Mesodermal cell (in vitro differentiated cells): ENCODE measurements around the gene MAU2.
"Not testable (repeated sequence)": the region's sequence is repeated elsewhere in the genome, so short reads cannot be mapped to it uniquely, and the experiment has no call there.

Experiments used
- H3K27ac ChIP-seq: 2 replicates; pipeline ENCODE4 v1.7.0; 2013; ENCODE audit warnings: mild to moderate bottlenecking, low read depth, low read length, moderate library complexity; ENCODE audit not compliant: severe bottlenecking
- H3K36me3 ChIP-seq: 2 replicates; pipeline ENCODE4 v1.7.1; 2013; ENCODE audit warnings: mild to moderate bottlenecking, low read length, moderate library complexity; ENCODE audit not compliant: control insufficient read depth, insufficient read depth
- H3K4me1 ChIP-seq: one replicate; pipeline ENCODE4 v1.7.1; 2013; ENCODE audit warnings: mild to moderate bottlenecking, low read length; ENCODE audit not compliant: insufficient read depth, control insufficient read depth, poor library complexity, severe bottlenecking
- H3K4me3 ChIP-seq: 2 replicates; pipeline ENCODE4 v1.7.0; 2013; ENCODE audit warnings: low read length, control low read depth, mild to moderate bottlenecking; ENCODE audit not compliant: insufficient read depth, poor library complexity, severe bottlenecking; ENCODE audit errors: extremely low read depth
- H3K9me3 ChIP-seq: 2 replicates; pipeline ENCODE4 v1.7.1; 2013; ENCODE audit warnings: mild to moderate bottlenecking, low read length, moderate library complexity; ENCODE audit not compliant: control insufficient read depth
- WGBS, 2 experiments: methylation state at CpG; one replicate each; pipeline ENCODE4 v1.1.5; 2013; ENCODE audit warnings: missing lambda C conversion rate in 2 of 2; ENCODE audit not compliant: insufficient coverage in 2 of 2; 5-methylcytosine and 5-hydroxymethylcytosine counted together

The MAU2 gene

DNA sequence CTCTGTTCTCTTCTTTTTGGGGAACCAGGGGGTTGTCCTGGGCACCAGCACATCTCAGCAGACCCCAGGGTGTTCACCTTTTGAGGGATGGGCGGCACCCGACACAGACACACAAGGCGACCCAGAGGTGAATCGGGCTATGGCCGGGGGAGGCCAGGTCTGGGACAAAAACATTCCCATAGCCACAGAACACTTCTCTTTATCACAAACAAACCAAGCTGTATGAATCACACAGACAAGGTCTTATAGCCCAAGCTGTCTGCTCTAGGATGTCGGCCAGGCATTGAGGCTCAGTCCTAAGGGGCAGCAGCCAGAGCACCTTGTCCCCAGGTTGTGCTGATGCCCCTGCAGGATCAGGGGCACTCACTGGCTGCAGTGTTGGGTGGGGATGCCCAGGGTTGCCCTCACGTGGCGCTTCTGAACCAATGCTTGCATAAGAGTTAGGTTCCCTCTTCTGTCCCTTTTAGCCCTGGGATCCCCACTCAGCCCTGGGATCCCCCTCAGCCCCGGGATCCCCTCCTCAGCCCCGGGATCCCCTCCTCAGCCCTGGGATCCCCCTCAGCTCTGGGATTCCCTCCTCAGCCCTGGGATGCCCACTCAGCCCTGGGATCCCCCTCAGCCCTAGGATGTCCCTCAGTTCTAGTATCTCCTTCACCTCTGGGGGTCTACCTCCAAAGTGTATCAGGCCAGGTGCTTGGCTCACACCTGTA, 26.9 kb downstream of the MAU2 start:
- WGBS, 2 experiments = 97 to 98% methylated on average over 4 to 6 of the region's 10 CpGs
- no peaks in the 10 kb centered on the region for H3K4me1 ChIP-seq
- no peak overlapping the region for H3K4me3 ChIP-seq
- H3K9me3 ChIP-seq = no peaks in the 10 kb centered on the region
- peaks cover 86% of the 10 kb centered on the region for H3K36me3 ChIP-seq
- H3K27ac ChIP-seq = no peak overlapping the region

DNA sequence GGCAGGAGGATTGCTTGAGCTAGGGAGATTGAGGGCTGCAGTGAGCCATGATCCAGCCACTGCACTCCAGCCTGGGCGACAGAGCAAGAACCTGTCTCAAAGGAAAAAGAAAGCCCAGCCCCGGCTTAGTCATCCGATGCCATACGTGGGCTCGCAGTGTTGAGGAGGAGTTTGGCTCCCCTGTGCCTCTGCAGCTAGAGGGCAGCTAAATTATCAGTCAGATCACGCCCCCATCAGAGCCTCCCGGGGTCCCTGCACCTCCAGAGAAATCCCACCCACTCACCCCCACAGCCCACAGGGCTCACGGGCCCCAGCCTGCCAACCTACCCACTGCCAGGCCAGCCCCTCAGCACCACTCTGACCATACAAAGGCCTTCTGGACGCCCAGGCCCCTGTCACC, 27.6 kb downstream of the MAU2 start:
- H3K4me3 ChIP-seq = no peak overlapping the region
- H3K36me3 ChIP-seq = peaks cover 86% of the 10 kb centered on the region
- no peaks in the 10 kb centered on the region for H3K9me3 ChIP-seq
- no peak overlapping the region for H3K27ac ChIP-seq
- WGBS, 2 experiments = 97 to 98% methylated on average over 6 to 7 of the region's 9 CpGs
- no peaks in the 10 kb centered on the region for H3K4me1 ChIP-seq

DNA sequence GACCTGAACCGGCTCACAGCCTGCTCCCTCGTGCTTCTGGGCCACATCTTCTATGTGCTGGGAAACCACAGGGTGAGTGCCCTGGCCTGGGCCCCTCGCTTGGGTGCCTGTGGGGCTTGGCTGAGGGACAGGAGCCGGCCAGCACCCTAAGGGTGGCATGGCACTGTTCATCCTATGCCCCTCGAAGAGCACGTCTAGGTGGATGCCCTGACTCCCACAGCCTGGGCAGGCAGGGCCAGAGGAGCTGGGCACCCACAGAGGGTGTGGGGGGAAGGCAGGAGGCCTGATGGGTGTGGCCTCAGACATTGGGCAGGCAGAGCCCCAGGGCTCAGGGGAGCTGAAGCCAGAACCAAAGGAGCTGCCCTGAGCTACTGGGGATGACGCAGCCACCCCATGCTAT, 28.7 kb downstream of the MAU2 start:
- 95 to 97% methylated on average over 6 to 7 of the region's 7 CpGs for WGBS, 2 experiments
- no peak overlapping the region for H3K4me3 ChIP-seq
- H3K9me3 ChIP-seq = no peaks in the 10 kb centered on the region
- H3K36me3 ChIP-seq = peaks cover 87% of the 10 kb centered on the region
- no peaks in the 10 kb centered on the region for H3K4me1 ChIP-seq
- H3K27ac ChIP-seq = no peak overlapping the region

DNA sequence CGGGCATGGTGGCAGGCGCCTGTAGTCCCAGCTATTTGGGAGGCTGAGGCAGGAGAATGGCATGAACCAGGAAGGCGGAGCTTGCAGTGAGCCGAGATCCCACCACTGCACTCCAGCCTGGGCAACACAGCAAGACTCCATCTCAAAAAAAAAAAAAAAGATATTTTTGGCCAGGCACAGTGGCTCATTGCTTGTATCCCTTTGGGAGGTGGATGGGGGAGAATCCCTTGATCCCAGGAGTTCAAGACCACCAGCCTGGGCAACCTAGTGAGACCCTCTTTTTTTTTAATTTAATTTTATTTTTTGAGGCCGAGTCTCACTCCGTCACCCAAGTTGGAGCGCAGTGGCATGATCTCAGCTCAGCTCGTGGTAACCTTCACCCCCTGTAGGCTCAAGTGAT, 30.1 kb downstream of the MAU2 start:
- not testable (repeated sequence) for H3K4me3 ChIP-seq, H3K27ac ChIP-seq, H3K4me1 ChIP-seq, H3K9me3 ChIP-seq
- 87 to 100% methylated on average over 4 to 7 of the region's 8 CpGs for WGBS, 2 experiments
- peaks cover 87% of the 10 kb centered on the region for H3K36me3 ChIP-seq

DNA sequence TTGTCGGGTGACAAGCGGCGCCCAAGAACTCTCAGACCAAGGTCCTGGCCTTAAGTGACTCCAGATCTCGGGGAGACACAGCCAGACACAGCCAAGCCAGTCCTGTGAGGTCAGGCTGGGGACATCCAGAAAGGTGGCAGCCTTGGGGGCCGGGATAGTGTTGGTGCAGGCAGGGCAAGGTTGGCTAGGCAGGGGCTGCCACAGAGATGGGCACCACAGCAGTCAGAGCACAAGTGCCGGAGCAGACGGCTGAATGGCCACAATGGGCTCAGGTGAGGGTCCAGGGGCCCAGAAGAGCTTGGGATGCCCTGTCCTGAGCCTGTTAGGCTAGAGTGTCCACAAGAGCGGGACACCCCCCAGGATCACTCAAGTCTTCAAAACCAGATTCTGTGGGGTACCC, 32.2 kb downstream of the MAU2 start:
- no peaks in the 10 kb centered on the region for H3K4me1 ChIP-seq
- no peaks in the 10 kb centered on the region for H3K9me3 ChIP-seq
- no peak overlapping the region for H3K4me3 ChIP-seq
- WGBS, 2 experiments = 97 to 98% methylated on average over 8 of the region's 8 CpGs
- peaks cover 89% of the 10 kb centered on the region for H3K36me3 ChIP-seq
- no peak overlapping the region for H3K27ac ChIP-seq

DNA sequence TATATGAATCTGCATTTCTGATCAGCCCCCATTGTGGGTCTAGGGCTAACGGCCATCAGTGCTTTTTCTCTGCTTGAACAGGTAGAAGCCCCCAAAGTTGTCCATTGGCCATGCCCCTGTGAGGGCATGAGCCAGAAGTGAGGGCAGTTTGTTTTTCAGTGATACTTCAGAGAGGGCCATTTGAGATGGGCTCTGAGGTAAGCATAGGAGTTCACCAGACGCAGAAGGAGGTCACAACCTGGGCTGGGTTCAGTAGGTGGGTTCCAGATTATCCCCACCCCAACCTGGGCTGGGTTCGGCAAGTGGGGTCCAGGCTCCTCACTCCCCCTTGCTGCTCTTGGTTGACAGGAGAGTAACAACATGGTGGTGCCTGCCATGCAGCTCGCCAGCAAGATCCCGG, 33.4 kb downstream of the MAU2 start:
- Histone ChIP-seq H3K36me3 (peaks cover 78% of the 10 kb centered on the region), H3K4me3 (no peak overlapping the region), H3K9me3 (no peaks in the 10 kb centered on the region), H3K27ac (no peak overlapping the region), H3K4me1 (no peaks in the 10 kb centered on the region)
- 94 to 95% methylated on average over 3 to 4 of the region's 5 CpGs for WGBS, 2 experiments

DNA sequence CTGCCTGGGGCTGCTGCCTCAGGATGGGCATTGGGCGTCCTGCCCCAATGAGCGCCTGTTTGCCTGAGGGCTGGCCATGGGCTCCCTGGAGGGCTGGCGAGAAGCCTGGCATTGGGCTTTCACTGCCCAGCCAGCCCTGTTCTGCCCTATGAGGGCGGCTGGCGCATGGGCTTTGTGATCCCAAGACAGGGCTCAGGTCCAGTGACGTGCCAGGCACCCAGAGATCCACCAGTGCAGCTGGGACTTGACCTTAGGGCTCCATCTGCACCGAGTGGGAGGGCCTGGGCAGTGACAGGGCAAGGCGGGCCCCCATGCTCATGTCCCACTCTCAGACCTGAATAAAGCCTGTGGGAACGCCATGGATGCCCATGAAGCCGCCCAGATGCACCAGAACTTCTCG, 34.3 kb downstream of the MAU2 start:
- WGBS, 2 experiments = 96 to 97% methylated on average over 6 to 11 of the region's 11 CpGs
- no peak overlapping the region for H3K27ac ChIP-seq
- no peak overlapping the region for H3K4me3 ChIP-seq
- peaks cover 68% of the 10 kb centered on the region for H3K36me3 ChIP-seq
- no peaks in the 10 kb centered on the region for H3K9me3 ChIP-seq
- no peaks in the 10 kb centered on the region for H3K4me1 ChIP-seq

DNA sequence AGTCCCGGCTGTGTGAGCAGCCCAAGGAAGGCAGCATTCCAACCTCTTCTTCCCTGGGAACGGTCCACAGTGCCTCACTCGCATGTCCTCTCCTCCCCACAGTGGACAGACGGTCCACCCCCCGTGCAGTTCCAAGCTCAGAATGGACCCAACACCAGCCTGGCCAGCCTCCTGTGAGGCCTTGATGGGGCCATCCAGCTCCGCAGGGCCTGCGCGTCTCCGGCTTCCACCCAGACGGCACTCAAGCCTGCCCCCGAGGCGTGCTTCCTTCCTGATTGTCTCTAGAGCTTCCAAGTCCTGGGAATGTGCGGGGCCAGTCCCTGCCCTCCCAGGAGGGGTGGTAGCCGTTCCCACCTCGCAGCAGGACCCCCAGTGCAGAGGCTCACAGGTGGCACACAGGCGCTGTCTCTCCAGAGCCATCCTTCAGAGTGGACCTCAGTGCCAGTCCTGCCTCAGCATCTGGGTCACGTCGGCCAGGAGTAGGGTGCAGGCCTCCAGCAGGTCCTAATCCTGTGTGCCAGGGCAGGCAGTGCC, 35.0 kb downstream of the MAU2 start:
- no peaks in the 10 kb centered on the region for H3K4me1 ChIP-seq
- H3K36me3 ChIP-seq = peaks cover 66% of the 10 kb centered on the region
- H3K27ac ChIP-seq = no peak overlapping the region
- no peaks in the 10 kb centered on the region for H3K9me3 ChIP-seq
- no peak overlapping the region for H3K4me3 ChIP-seq
- 94 to 97% methylated on average over 18 of the region's 18 CpGs for WGBS, 2 experiments

DNA sequence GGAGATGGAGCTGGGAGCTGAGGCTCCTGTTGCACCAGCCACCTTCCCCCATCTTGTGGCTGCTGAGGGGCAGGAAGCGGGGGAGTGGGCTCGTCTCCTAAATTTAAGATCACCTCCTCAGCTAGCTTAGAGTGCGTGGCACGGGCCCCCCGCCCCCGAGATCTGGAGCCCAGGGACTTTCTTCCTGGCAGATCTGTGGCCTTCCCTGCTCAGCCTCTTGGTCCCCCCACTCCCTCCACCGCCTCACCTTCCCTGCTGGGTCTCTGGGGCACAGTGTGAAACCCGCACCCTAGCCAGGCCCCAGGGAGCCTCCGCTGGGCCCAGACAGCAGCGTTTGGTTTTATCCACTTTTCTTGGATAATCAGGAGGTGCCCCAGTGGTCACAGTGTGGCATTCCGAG, 35.9 kb downstream of the MAU2 start:
- WGBS, 2 experiments = 92 to 100% methylated on average over 7 to 8 of the region's 11 CpGs
- no peaks in the 10 kb centered on the region for H3K9me3 ChIP-seq
- H3K4me1 ChIP-seq = no peaks in the 10 kb centered on the region
- H3K4me3 ChIP-seq = no peak overlapping the region
- H3K36me3 ChIP-seq = peaks cover 62% of the 10 kb centered on the region
- no peak overlapping the region for H3K27ac ChIP-seq

DNA sequence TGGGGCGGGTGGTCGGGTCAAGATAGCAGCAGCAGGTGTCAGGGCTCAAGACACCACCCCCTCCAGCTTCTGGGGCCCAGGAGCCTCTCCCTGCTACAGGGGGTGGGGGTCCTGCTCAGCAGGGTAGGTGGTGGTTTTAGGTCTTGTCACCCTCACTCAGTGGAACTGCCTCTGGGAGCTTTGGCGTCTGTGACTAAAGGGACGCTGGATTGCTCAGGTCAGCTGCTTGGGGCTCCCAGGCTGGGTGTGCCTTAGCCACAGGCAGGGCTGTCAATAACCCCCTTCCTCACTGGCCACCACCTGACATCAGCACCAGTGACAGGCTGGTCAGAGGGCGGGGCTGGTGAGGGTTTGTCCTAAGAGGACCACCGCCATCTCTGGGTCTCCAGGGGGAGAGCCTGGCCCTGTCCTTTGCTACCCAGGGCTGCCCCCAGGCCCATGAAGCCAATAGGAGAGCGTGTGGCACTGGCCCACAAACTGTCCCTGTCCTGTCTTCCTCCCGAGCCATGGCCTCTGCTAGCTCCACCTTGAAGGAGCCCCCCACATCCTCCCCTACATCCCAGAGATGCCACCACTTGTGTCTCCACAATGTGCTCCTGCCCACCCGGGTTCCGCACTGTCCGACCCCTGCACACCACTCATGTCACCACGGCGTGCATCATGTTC, 36.4 kb downstream of the MAU2 start:
- H3K27ac ChIP-seq = no peak overlapping the region
- no peaks in the 10 kb centered on the region for H3K4me1 ChIP-seq
- H3K4me3 ChIP-seq = no peak overlapping the region
- 91 to 95% methylated on average over 4 to 13 of the region's 13 CpGs for WGBS, 2 experiments
- peaks cover 57% of the 10 kb centered on the region for H3K36me3 ChIP-seq
- no peaks in the 10 kb centered on the region for H3K9me3 ChIP-seq

DNA sequence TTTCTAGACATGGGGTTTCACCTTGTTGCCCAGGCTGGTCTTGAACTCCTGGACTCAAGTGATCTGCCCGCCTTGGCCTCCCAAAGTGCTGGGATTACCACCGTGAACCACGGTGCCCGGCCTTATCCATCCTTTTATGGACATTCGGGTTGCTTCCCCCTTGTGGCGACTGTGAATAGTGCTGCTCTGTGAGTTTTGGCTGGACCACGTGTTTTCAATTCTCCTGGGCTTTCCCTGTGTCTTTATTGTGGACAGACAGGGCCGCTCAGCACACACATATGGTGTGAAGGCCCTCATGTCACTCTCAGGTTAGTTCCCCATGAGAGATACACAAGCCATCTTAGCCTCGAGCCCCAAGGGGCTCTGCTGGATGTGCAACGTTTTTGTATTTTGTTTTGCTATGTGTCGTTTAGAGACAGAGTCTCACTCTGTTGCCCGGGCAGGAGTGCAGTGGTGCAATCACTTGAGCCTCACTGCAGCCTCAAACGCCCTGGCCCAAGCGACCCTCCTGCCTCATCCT, 40.5 kb downstream of the MAU2 start:
- Histone ChIP-seq H3K27ac (no peak overlapping the region), H3K9me3 (no peaks in the 10 kb centered on the region), H3K4me1 (no peaks in the 10 kb centered on the region), H3K4me3 (no peak overlapping the region), H3K36me3 (peaks cover 17% of the 10 kb centered on the region)
- 43 to 49% methylated on average over 13 to 14 of the region's 14 CpGs for WGBS, 2 experiments
